Measurements from ENCODE around the gene ACIN1. TPM values are rescaled to one million over a fixed set of nuclear protein-coding genes. Genes with fewer than 3 reads are reported as not detected.

Gene ACIN1
- total and polyA plus RNA-seq, 12 donors, result 73.1 to 431 (median 133) TPM

- TF ChIP-seq CTCF (IDR thresholded peaks at IDR 0.05) (no peak), POLR2A (IDR thresholded peaks at IDR 0.05) (peak in 1 of 2 donors; percentile 29)
- H3K4me1 ChIP-seq (replicated peaks in 1 of 2), result peaks cover 0 to 19% of the 10 kb centered on the region in 2 donors
- no peaks in the 10 kb centered on the region for H3K36me3 ChIP-seq (replicated peaks in 1 of 2)
- H3K27me3 ChIP-seq, result no peaks in the 10 kb centered on the region
- intact Hi-C loops (cut with DNase I), result no loop called here
- peak; percentile 74 to 87 (median 84) for DNase-seq
- H3K9me3 ChIP-seq (replicated peaks in 1 of 3), result no peaks in the 10 kb centered on the region
- 1 to 2% (median 2%) methylated on average over 28 to 40 of the region's 40 CpGs for WGBS, 4 donors
- H3K4me3 ChIP-seq, result peak within 1 kb of the TSS in 3 of 4 donors; percentile 47 to 73 (median 67)
- peak within 1 kb of the TSS in 4 of 5 donors; percentile 50 to 83 (median 74) for H3K27ac ChIP-seq
These were observed 84.8 kb downstream of the ACIN1 start, which contains the start of gene C14orf93 for GRCh38 chr14:23009939-23010726. Gene C14orf93, minus strand, starts transcription at chr14:23010143. Its CDS starts 11,120 bp downstream, at chr14:22999023.

GRCh38 chr14:23009483-23009938 lies 85.4 kb downstream of the ACIN1 start:
- no peaks in the 10 kb centered on the region for H3K9me3 ChIP-seq (replicated peaks in 1 of 3)
- no peaks in the 10 kb centered on the region for H3K36me3 ChIP-seq (replicated peaks in 1 of 2)
- no peak for DNase-seq
- peaks cover 0 to 19% of the 10 kb centered on the region in 2 donors for H3K4me1 ChIP-seq (replicated peaks in 1 of 2)
- WGBS, 4 donors, result 16 to 28% (median 23%) methylated on average over 8 of the region's 8 CpGs
- H3K27me3 ChIP-seq, result no peaks in the 10 kb centered on the region
- intact Hi-C loops (cut with DNase I), result no loop called here
- TF ChIP-seq CTCF (IDR thresholded peaks at IDR 0.05) (no peak), POLR2A (IDR thresholded peaks at IDR 0.05) (no peak)
- peak overlapping the region in 4 of 5 donors; percentile 50 to 83 (median 62) for H3K27ac ChIP-seq
- H3K4me3 ChIP-seq, result peak overlapping the region in 3 of 4 donors; percentile 47 to 73 (median 67)

GRCh38 chr14:23008831-23009230 lies 86.1 kb downstream of the ACIN1 start:
- Histone ChIP-seq H3K27ac (no peak overlapping the region), H3K36me3 (replicated peaks in 1 of 2) (no peaks in the 10 kb centered on the region), H3K4me1 (replicated peaks in 1 of 2) (peaks cover 0 to 19% of the 10 kb centered on the region in 2 donors), H3K4me3 (no peak overlapping the region), H3K27me3 (no peaks in the 10 kb centered on the region), H3K9me3 (replicated peaks in 1 of 3) (no peaks in the 10 kb centered on the region)
- no peak for TF ChIP-seq CTCF (IDR thresholded peaks at IDR 0.05)
- no peak for TF ChIP-seq POLR2A (IDR thresholded peaks at IDR 0.05)
- 34 to 51% (median 40%) methylated on average over 3 of the region's 3 CpGs for WGBS, 4 donors
- no peak for DNase-seq
- intact Hi-C loops (cut with DNase I), result no loop called here

Other genes with a start within 250 kb of the ACIN1 start
- gene LRP10, start 223.4 kb downstream of the ACIN1 start, total RNA-seq, result 100 to 1,000 TPM in 4 of 9 donors, 10 to 100 TPM in 5; 14.8 to 207 (median 92.0) TPM
- gene LRP10, start 223.4 kb downstream of the ACIN1 start, polyA plus RNA-seq, result 10 to 100 TPM; 13.1 to 26.8 (median 14.8) TPM
- under 1 TPM in 5 of 9 donors, not detected in 4; 0.15 to 0.28 (median 0.25) TPM for gene REM2, start 211.9 kb downstream of the ACIN1 start, total RNA-seq
- gene REM2, start 211.9 kb downstream of the ACIN1 start, polyA plus RNA-seq, result 1 to 10 TPM in 1 of 3 donors, under 1 TPM in 2; 0.09 to 1.2 (median 0.64) TPM
- gene RBM23, start 176.0 kb downstream of the ACIN1 start, total RNA-seq, result 1,000 to 10,000 TPM in 2 of 9 donors, 100 to 1,000 TPM in 1, 10 to 100 TPM in 6; 70.4 to 1,877 (median 86.2) TPM
- 10 to 100 TPM; 39.5 to 82.8 (median 43.8) TPM for gene RBM23, start 176.0 kb downstream of the ACIN1 start, polyA plus RNA-seq
- 100 to 1,000 TPM in 2 of 9 donors, 10 to 100 TPM in 7; 28.6 to 125 (median 68.0) TPM for gene PRMT5, start 165.8 kb downstream of the ACIN1 start, total RNA-seq
- 100 to 1,000 TPM in 1 of 3 donors, 10 to 100 TPM in 2; 20.9 to 134 (median 21.6) TPM for gene PRMT5, start 165.8 kb downstream of the ACIN1 start, polyA plus RNA-seq
- gene HAUS4, start 138.0 kb downstream of the ACIN1 start, total RNA-seq, result 10 to 100 TPM; 16.8 to 72.2 (median 35.4) TPM
- gene HAUS4, start 138.0 kb downstream of the ACIN1 start, polyA plus RNA-seq, result 10 to 100 TPM; 11.2 to 20.4 (median 20.0) TPM
- gene AJUBA, start 112.6 kb downstream of the ACIN1 start, total RNA-seq, result 10 to 100 TPM in 3 of 9 donors, 1 to 10 TPM in 6; 2.0 to 12.6 (median 6.2) TPM
- 1 to 10 TPM; 1.4 to 3.6 (median 2.3) TPM for gene AJUBA, start 112.6 kb downstream of the ACIN1 start, polyA plus RNA-seq
- 10 to 100 TPM in 2 of 9 donors, 1 to 10 TPM in 7; 4.0 to 12.4 (median 8.0) TPM for gene C14orf93, start 85.0 kb downstream of the ACIN1 start, total RNA-seq
- 10 to 100 TPM in 1 of 3 donors, 1 to 10 TPM in 2; 2.9 to 12.5 (median 7.5) TPM for gene C14orf93, start 85.0 kb downstream of the ACIN1 start, polyA plus RNA-seq
- 100 to 1,000 TPM; 114 to 377 (median 140) TPM for gene PSMB5, start 60.2 kb downstream of the ACIN1 start, total RNA-seq
- gene PSMB5, start 60.2 kb downstream of the ACIN1 start, polyA plus RNA-seq, result 100 to 1,000 TPM in 1 of 3 donors, 10 to 100 TPM in 2; 55.4 to 175 (median 75.4) TPM
- under 1 TPM in 1 of 9 donors, not detected in 8; 0.17 TPM for gene PSMB11, start 52.9 kb downstream of the ACIN1 start, total RNA-seq
- not detected for gene PSMB11, start 52.9 kb downstream of the ACIN1 start, polyA plus RNA-seq
- 1 to 10 TPM; 1.9 to 5.7 (median 3.4) TPM for gene CDH24, start 37.6 kb downstream of the ACIN1 start, total RNA-seq
- gene CDH24, start 37.6 kb downstream of the ACIN1 start, polyA plus RNA-seq, result 10 to 100 TPM in 2 of 3 donors, 1 to 10 TPM in 1; 1.5 to 29.3 (median 15.3) TPM
- 100 to 1,000 TPM in 1 of 9 donors, 10 to 100 TPM in 8; 23.9 to 206 (median 55.4) TPM for gene C14orf119, start 369 bp upstream of the ACIN1 start, total RNA-seq
- 10 to 100 TPM; 28.0 to 52.9 (median 35.1) TPM for gene C14orf119, start 369 bp upstream of the ACIN1 start, polyA plus RNA-seq
- gene CIROP, start 9.9 kb upstream of the ACIN1 start, total RNA-seq, result not detected
- not detected for gene CIROP, start 9.9 kb upstream of the ACIN1 start, polyA plus RNA-seq
- gene CEBPE, start 24.1 kb upstream of the ACIN1 start, total RNA-seq, result under 1 TPM in 1 of 9 donors, not detected in 8; 0.15 TPM
- under 1 TPM in 2 of 3 donors, not detected in 1; 0.03 to 0.40 TPM for gene CEBPE, start 24.1 kb upstream of the ACIN1 start, polyA plus RNA-seq
- gene SLC7A8, start 88.5 kb upstream of the ACIN1 start, total RNA-seq, result 10 to 100 TPM in 8 of 9 donors, 1 to 10 TPM in 1; 6.8 to 50.9 (median 33.2) TPM
- gene SLC7A8, start 88.5 kb upstream of the ACIN1 start, polyA plus RNA-seq, result 10 to 100 TPM; 18.2 to 24.5 (median 21.0) TPM
- gene RNF212B, start 142.8 kb upstream of the ACIN1 start, total RNA-seq, result not detected
- not detected for gene RNF212B, start 142.8 kb upstream of the ACIN1 start, polyA plus RNA-seq
- gene HOMEZ, start 191.0 kb upstream of the ACIN1 start, total RNA-seq, result 10 to 100 TPM in 4 of 9 donors, 1 to 10 TPM in 5; 4.7 to 14.8 (median 9.7) TPM
- gene HOMEZ, start 191.0 kb upstream of the ACIN1 start, polyA plus RNA-seq, result 10 to 100 TPM in 1 of 3 donors, 1 to 10 TPM in 2; 4.5 to 15.0 (median 4.8) TPM
- gene PPP1R3E, start 207.7 kb upstream of the ACIN1 start, total RNA-seq, result 10 to 100 TPM in 4 of 9 donors, 1 to 10 TPM in 5; 2.2 to 16.6 (median 9.5) TPM
- gene PPP1R3E, start 207.7 kb upstream of the ACIN1 start, polyA plus RNA-seq, result 10 to 100 TPM; 16.8 to 82.8 (median 29.1) TPM
- 10 to 100 TPM; 23.8 to 51.8 (median 36.6) TPM for gene BCL2L2, start 211.7 kb upstream of the ACIN1 start, total RNA-seq
- gene BCL2L2, start 211.7 kb upstream of the ACIN1 start, polyA plus RNA-seq, result 10 to 100 TPM; 16.8 to 54.6 (median 44.6) TPM
- 100 to 1,000 TPM in 4 of 9 donors, 10 to 100 TPM in 5; 18.3 to 200 (median 79.3) TPM for gene PABPN1, start 226.3 kb upstream of the ACIN1 start, total RNA-seq
- 100 to 1,000 TPM in 2 of 3 donors, 10 to 100 TPM in 1; 97.8 to 632 (median 331) TPM for gene PABPN1, start 226.3 kb upstream of the ACIN1 start, polyA plus RNA-seq